Measurements from ENCODE around the gene HTRA2.

The HTRA2 gene

GRCh38 chr2:74530239-74531187 is 780 bp downstream of the HTRA2 start:
- peak overlapping the region; percentile 96 for H3K4me3 ChIP-seq (replicated peaks; ENCODE audit: insufficient read depth, low read length)
- H3K27me3 ChIP-seq (ENCODE audit: insufficient read depth, poor library complexity, severe bottlenecking) = no peaks in the 10 kb centered on the region
- DNase-seq (ENCODE audit: low read depth in 1 of 2, low spot score in 1 of 2) = peak in 1 of 2 experiments; percentile 52
- peak overlapping the region; percentile 93 for H3K27ac ChIP-seq (replicated peaks)
- TF ChIP-seq CTCF (IDR thresholded peaks at IDR 0.05; ENCODE audit: insufficient read depth, low read length) = no peak
- 0 out of 2 replicates have a peak, but pooled peaks have one; percentile 22 for TF ChIP-seq POLR2AphosphoS5 (IDR thresholded peaks at IDR 0.05; ENCODE audit: low read depth)

DNA sequence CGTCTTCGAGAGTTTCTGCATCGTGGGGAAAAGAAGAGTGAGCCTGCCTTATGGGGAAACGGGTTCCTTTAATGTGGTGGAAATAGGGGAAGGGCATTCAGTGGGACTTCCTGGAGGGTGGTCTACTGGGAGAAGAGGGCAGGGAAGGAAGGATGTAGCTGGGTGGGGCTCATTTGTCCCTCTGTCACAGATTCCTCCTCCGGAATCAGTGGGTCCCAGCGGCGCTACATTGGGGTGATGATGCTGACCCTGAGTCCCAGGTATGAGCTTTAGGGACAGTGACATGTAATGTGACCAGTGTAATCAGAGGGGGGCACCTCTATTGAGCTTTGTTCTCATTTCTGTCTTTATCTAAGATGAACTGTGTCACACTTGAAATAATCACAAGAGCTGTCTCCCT is 1.9 kb downstream of the HTRA2 start:
- no peak for DNase-seq (ENCODE audit: low read depth in 1 of 2, low spot score in 1 of 2)
- Histone ChIP-seq H3K27me3 (ENCODE audit: insufficient read depth, poor library complexity, severe bottlenecking) (no peaks in the 10 kb centered on the region), H3K4me3 (replicated peaks; ENCODE audit: insufficient read depth, low read length) (no peak overlapping the region), H3K27ac (replicated peaks) (no peak overlapping the region)
- TF ChIP-seq GABPA (IDR thresholded peaks at IDR 0.05; ENCODE audit: low read depth) = no peak
- no peak for TF ChIP-seq POLR2AphosphoS5 (IDR thresholded peaks at IDR 0.05; ENCODE audit: low read depth)
- TF ChIP-seq, protein P1, sequence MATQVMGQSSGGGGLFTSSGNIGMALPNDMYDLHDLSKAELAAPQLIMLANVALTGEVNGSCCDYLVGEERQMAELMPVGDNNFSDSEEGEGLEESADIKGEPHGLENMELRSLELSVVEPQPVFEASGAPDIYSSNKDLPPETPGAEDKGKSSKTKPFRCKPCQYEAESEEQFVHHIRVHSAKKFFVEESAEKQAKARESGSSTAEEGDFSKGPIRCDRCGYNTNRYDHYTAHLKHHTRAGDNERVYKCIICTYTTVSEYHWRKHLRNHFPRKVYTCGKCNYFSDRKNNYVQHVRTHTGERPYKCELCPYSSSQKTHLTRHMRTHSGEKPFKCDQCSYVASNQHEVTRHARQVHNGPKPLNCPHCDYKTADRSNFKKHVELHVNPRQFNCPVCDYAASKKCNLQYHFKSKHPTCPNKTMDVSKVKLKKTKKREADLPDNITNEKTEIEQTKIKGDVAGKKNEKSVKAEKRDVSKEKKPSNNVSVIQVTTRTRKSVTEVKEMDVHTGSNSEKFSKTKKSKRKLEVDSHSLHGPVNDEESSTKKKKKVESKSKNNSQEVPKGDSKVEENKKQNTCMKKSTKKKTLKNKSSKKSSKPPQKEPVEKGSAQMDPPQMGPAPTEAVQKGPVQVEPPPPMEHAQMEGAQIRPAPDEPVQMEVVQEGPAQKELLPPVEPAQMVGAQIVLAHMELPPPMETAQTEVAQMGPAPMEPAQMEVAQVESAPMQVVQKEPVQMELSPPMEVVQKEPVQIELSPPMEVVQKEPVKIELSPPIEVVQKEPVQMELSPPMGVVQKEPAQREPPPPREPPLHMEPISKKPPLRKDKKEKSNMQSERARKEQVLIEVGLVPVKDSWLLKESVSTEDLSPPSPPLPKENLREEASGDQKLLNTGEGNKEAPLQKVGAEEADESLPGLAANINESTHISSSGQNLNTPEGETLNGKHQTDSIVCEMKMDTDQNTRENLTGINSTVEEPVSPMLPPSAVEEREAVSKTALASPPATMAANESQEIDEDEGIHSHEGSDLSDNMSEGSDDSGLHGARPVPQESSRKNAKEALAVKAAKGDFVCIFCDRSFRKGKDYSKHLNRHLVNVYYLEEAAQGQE (IDR thresholded peaks at IDR 0.05; ENCODE audit: insufficient replicate concordance, low read depth) = no peak
- no peak for TF ChIP-seq SPI1 (IDR thresholded peaks at IDR 0.05; ENCODE audit: borderline replicate concordance, low read depth)
- TF ChIP-seq CTCF (IDR thresholded peaks at IDR 0.05; ENCODE audit: insufficient read depth, low read length) = no peak

DNA sequence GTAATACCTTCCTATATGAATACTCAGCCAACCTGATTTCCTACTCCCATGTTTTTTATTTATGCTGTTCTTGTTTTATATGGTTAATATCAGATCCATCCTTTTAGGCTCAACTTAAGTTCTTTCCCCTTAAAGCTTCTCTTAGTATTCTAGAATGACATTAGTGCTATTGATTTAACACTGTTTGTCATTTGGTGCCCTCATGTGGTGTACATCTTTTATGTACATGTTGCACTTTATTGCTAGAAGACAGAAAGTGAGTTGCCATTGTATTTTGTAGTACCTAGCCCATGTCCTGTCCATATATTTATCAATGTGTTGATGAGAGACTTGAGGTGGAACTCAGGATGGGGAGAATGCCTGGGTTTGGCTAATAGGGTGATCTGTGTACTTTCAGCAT is 2.5 kb downstream of the HTRA2 start:
- no peak overlapping the region for H3K27ac ChIP-seq (replicated peaks)
- no peaks in the 10 kb centered on the region for H3K27me3 ChIP-seq (ENCODE audit: insufficient read depth, poor library complexity, severe bottlenecking)
- H3K4me3 ChIP-seq (replicated peaks; ENCODE audit: insufficient read depth, low read length) = no peak overlapping the region
- no peak for TF ChIP-seq GABPA (IDR thresholded peaks at IDR 0.05; ENCODE audit: low read depth)
- TF ChIP-seq CTCF (IDR thresholded peaks at IDR 0.05; ENCODE audit: insufficient read depth, low read length) = peak; percentile 31
- no peak for DNase-seq (ENCODE audit: low read depth in 1 of 2, low spot score in 1 of 2)

- DNase-seq (ENCODE audit: low read depth in 1 of 2, low spot score in 1 of 2) = no peak
- TF ChIP-seq, protein P1 (IDR thresholded peaks at IDR 0.05; ENCODE audit: insufficient replicate concordance, low read depth) = no peak
- TF ChIP-seq GABPA (IDR thresholded peaks at IDR 0.05; ENCODE audit: low read depth) (no peak), CTCF (IDR thresholded peaks at IDR 0.05; ENCODE audit: insufficient read depth, low read length) (no peak), SPI1 (IDR thresholded peaks at IDR 0.05; ENCODE audit: borderline replicate concordance, low read depth) (no peak), POLR2AphosphoS5 (IDR thresholded peaks at IDR 0.05; ENCODE audit: low read depth) (no peak; the same call in 1 of the 2 replicates)
- Histone ChIP-seq H3K27me3 (ENCODE audit: insufficient read depth, poor library complexity, severe bottlenecking) (no peaks in the 10 kb centered on the region), H3K4me3 (replicated peaks; ENCODE audit: insufficient read depth, low read length) (no peak overlapping the region), H3K27ac (replicated peaks) (no peak overlapping the region)
Measured at GRCh38 chr2:74533464-74533863, 3.7 kb downstream of the HTRA2 start.
